Prostate gland (tissue), 2 donors: ENCODE measurements around the gene UBE2E1.

Experiments
- CTCF ChIP-seq, 4 experiments: fragments of 200-600 bp in 2 of 4; fragments of 450-650 bp in 2 of 4; sonication (generic) in 2 of 4; IDR thresholded peaks; 1 replicate in 3 of 4; 2 replicates in 1 of 4; pipeline ENCODE4 v1.5.1; 2016 to 2019; ENCODE audit warnings: antibody characterized with exemption in 4 of 4, mild to moderate bottlenecking in 2 of 4, moderate library complexity in 2 of 4
- POLR2A ChIP-seq: fragments of 450-650 bp; IDR thresholded peaks from one replicate; pipeline ENCODE4 v1.6.1; 2016; ENCODE audit warnings: antibody characterized with exemption, mild to moderate bottlenecking
- POLR2AphosphoS5 ChIP-seq: sonication (generic); formaldehyde crosslinking; IDR thresholded peaks from one replicate; pipeline ENCODE4 v1.6.1; 2017; ENCODE audit warnings: antibody characterized with exemption

GRCh38 chr3:23781871-23782270, 23.9 kb upstream of the UBE2E1 start:
- no peak for TF ChIP-seq CTCF (IDR thresholded peaks at IDR 0.05)
- TF ChIP-seq POLR2AphosphoS5: no peak
- TF ChIP-seq POLR2A: no peak
